Gastroesophageal sphincter (tissue), 4 donors: ENCODE data around the gene CDKN2B. TPM values are rescaled to one million over a fixed set of nuclear protein-coding genes. Genes with fewer than 3 reads are reported as not detected.

ENCODE experiments used
- ATAC-seq: fragments of 150-250 bp; one replicate; pipeline ENCODE4 v1.9.1; 2016; ENCODE audit warnings: mild to moderate bottlenecking, moderate library complexity
- H3K27ac ChIP-seq, 4 donors: fragments of 200-600 bp; sonication (generic) in 3 of 4; 1 replicate in 3 of 4; 2 replicates in 1 of 4; pipeline ENCODE4 v1.5.1; 2016 to 2019
- H3K27me3 ChIP-seq: fragments of 200-600 bp; sonication (generic); one replicate; pipeline ENCODE4 v1.5.1; 2019
- H3K36me3 ChIP-seq, 2 donors: fragments of 200-600 bp; sonication (generic); one replicate each; pipeline ENCODE4 v1.5.1; 2019; ENCODE audit warnings: control low read depth in 1 of 2
- H3K4me1 ChIP-seq, 3 donors: fragments of 200-600 bp; sonication (generic); 1 replicate in 2 of 3; 2 replicates in 1 of 3; pipeline ENCODE4 v1.5.1; 2016 to 2019; ENCODE audit warnings: control low read depth in 2 of 3
- H3K4me3 ChIP-seq, 2 donors: fragments of 200-600 bp; sonication (generic); one replicate each; pipeline ENCODE4 v1.5.1; 2019; ENCODE audit warnings: mild to moderate bottlenecking in 1 of 2, moderate library complexity in 1 of 2
- H3K9me3 ChIP-seq, 3 donors: fragments of 200-600 bp; sonication (generic); one replicate each; pipeline ENCODE4 v1.5.1; 2017 to 2019; ENCODE audit warnings: control low read depth in 2 of 3
- EP300 ChIP-seq: sonication (generic); formaldehyde crosslinking; IDR thresholded peaks from one replicate; pipeline ENCODE4 v1.6.1; 2017; ENCODE audit warnings: antibody characterized with exemption, mild to moderate bottlenecking
- POLR2A ChIP-seq, 2 donors: fragments of 450-650 bp; IDR thresholded peaks; one replicate each; pipeline ENCODE4 v1.6.1; 2017; ENCODE audit warnings: antibody characterized with exemption in 2 of 2, mild to moderate bottlenecking in 2 of 2, moderate library complexity in 1 of 2
- POLR2AphosphoS5 ChIP-seq: sonication (generic); formaldehyde crosslinking; IDR thresholded peaks from one replicate; pipeline ENCODE4 v1.6.1; 2017; ENCODE audit warnings: antibody characterized with exemption
- WGBS, 2 donors: methylation state at CpG; one replicate each; pipeline ENCODE4 v1.1.5; 2018; ENCODE audit warnings: low coverage in 1 of 2; 5-methylcytosine and 5-hydroxymethylcytosine counted together
- total RNA-seq, 4 donors: library from RNA; depleted of rRNA; stranded (reverse); fragments of >200 nt; gene quantifications; one replicate each; pipeline ENCODE4 v1.1.0, GENCODE V29; 2016
- TF ChIP-seq, protein P1 (sequence below), 4 experiments: fragments of 200-600 bp in 2 of 4; fragments of 450-650 bp in 2 of 4; sonication (generic) in 1 of 4; IDR thresholded peaks; one replicate each; pipeline ENCODE4 v1.5.1; 2017 to 2019; ENCODE audit warnings: antibody characterized with exemption in 4 of 4, mild to moderate bottlenecking in 2 of 4, moderate library complexity in 2 of 4

The CDKN2B gene
- total RNA-seq, 4 donors from 2014 or later: 6.2 to 21.6 (median 9.3) TPM

DNA sequence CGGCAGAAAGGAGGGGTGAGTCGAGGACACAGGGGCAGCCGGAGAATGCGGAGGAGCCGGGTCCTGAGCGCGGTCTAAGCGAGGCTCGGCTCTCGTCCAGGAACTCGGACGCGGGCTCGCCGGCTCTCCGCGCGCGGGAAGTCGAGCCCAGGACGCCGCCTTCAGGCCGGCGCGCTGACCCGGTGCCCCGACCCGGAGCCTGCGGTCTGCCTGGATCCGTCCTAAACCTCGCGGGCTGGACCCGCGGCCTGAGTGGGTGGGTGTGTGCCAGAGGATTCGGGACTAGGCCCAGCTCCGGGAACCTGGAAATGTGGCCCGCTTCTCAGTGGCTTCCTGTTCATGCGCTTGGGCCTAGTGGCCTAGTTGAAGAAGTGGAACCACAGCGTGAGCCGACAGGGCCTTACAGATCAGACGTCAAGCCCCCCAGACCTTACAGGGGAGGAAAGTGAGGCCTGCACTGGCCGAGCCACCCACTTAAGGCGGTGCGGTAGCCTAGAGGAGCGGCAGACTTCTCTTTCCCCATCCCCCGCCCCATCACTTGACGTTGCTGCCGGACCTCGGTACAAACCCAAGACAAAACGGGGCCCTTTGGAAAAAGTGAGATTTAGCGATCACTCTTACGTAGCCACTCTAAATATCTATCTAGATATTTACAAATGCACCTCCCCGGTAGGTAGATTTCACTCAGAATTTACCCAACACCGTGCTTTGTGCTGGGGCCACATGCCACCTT is 13.3 kb downstream of the CDKN2B start:
- peaks cover 0 to 20% (median 0%) of the 10 kb centered on the region in 3 donors for H3K4me1 ChIP-seq
- WGBS, 2 donors: 76 to 91% methylated on average over 9 to 12 of the region's 54 CpGs
- peak overlapping the region; percentile 71 to 79 for H3K4me3 ChIP-seq
- no peaks in the 10 kb centered on the region for H3K36me3 ChIP-seq
- peaks cover 28% of the 10 kb centered on the region for H3K27me3 ChIP-seq
- H3K9me3 ChIP-seq: no peaks in the 10 kb centered on the region
- peak overlapping the region in 3 of 4 donors; percentile 84 to 87 (median 86) for H3K27ac ChIP-seq
- TF ChIP-seq, protein P1, sequence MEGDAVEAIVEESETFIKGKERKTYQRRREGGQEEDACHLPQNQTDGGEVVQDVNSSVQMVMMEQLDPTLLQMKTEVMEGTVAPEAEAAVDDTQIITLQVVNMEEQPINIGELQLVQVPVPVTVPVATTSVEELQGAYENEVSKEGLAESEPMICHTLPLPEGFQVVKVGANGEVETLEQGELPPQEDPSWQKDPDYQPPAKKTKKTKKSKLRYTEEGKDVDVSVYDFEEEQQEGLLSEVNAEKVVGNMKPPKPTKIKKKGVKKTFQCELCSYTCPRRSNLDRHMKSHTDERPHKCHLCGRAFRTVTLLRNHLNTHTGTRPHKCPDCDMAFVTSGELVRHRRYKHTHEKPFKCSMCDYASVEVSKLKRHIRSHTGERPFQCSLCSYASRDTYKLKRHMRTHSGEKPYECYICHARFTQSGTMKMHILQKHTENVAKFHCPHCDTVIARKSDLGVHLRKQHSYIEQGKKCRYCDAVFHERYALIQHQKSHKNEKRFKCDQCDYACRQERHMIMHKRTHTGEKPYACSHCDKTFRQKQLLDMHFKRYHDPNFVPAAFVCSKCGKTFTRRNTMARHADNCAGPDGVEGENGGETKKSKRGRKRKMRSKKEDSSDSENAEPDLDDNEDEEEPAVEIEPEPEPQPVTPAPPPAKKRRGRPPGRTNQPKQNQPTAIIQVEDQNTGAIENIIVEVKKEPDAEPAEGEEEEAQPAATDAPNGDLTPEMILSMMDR (IDR thresholded peaks at IDR 0.05): peak in 1 of 4 experiments; percentile 48
- no peak for TF ChIP-seq EP300
- ATAC-seq: peak; percentile 46

GRCh38 chr9:21995006-21995665 is 14.0 kb downstream of the CDKN2B start:
- Histone ChIP-seq H3K4me3 (peak overlapping the region; percentile 71 to 79), H3K4me1 (peaks cover 0 to 22% (median 0%) of the 10 kb centered on the region in 3 donors), H3K9me3 (no peaks in the 10 kb centered on the region), H3K27me3 (peaks cover 35% of the 10 kb centered on the region), H3K27ac (peak overlapping the region; percentile 41 to 87 (median 85)), H3K36me3 (no peaks in the 10 kb centered on the region)
- no peak for TF ChIP-seq EP300
- no peak for TF ChIP-seq POLR2AphosphoS5
- TF ChIP-seq, protein P1 (IDR thresholded peaks at IDR 0.05): no peak
- no peak for TF ChIP-seq POLR2A (IDR thresholded peaks at IDR 0.05)
- 0% methylated on average over 1 to 43 of the region's 56 CpGs for WGBS, 2 donors
- ATAC-seq: peak; percentile 84

DNA sequence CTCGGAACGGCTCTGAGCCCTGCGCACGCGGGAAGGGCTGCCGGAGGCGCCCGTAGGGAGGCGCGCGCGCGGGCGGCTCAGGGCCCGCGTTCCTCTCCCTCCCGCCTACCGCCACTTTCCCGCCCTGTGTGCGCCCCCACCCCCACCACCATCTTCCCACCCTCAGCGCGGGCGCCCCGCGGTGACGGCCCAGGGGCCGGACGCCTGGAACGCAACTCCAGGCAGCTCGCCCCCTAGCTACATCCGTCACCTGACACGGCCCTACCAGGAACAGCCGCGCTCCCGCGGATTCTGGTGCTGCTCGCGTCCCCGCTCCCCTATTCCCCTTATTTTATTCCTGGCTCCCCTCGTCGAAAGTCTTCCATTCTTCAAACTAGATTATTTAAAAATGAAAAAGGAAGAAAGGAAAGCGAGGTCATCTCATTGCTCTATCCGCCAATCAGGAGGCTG is 14.5 kb downstream of the CDKN2B start, which contains the start of gene CDKN2B-AS1:
Gene CDKN2B-AS1 (plus strand): TSS at position 236 of the 450 bp plus-strand sequence.
- peak; percentile 47 for ATAC-seq
- Histone ChIP-seq H3K9me3 (no peaks in the 10 kb centered on the region), H3K36me3 (no peaks in the 10 kb centered on the region), H3K27me3 (peaks cover 40% of the 10 kb centered on the region), H3K27ac (peak within 1 kb of the TSS; percentile 41 to 87 (median 85)), H3K4me1 (peaks cover 0 to 26% (median 0%) of the 10 kb centered on the region in 3 donors), H3K4me3 (peak within 1 kb of the TSS; percentile 71 to 79)
- whole genome bisulfite sequencing, 2 donors: 0% methylated on average over 2 of the region's 43 CpGs; no CpG with 5 or more reads in 1 of the 2 donors
- TF ChIP-seq, protein P1 (IDR thresholded peaks at IDR 0.05): peak in 1 of 4 experiments; percentile 46
- no peak for TF ChIP-seq POLR2A (IDR thresholded peaks at IDR 0.05)
- no peak for TF ChIP-seq EP300
- no peak for TF ChIP-seq POLR2AphosphoS5

GRCh38 chr9:21993893-21994555 is 15.1 kb downstream of the CDKN2B start, which contains the start of gene CDKN2A:
TSS of gene CDKN2A (minus strand) at chr9:21994392.
- Histone ChIP-seq H3K4me3 (peak within 1 kb of the TSS; percentile 71 to 79), H3K4me1 (peaks cover 0 to 26% (median 0%) of the 10 kb centered on the region in 3 donors), H3K27ac (peak within 1 kb of the TSS; percentile 41 to 87 (median 85)), H3K36me3 (no peaks in the 10 kb centered on the region), H3K9me3 (no peaks in the 10 kb centered on the region), H3K27me3 (peaks cover 46% of the 10 kb centered on the region)
- TF ChIP-seq, protein P1 (IDR thresholded peaks at IDR 0.05): peak in 1 of 4 experiments; percentile 5
- TF ChIP-seq POLR2A (IDR thresholded peaks at IDR 0.05) (no peak), EP300 (no peak), POLR2AphosphoS5 (no peak)
- 39% methylated on average over 5 of the region's 53 CpGs; no CpG with 5 or more reads in 1 of the 2 donors for whole genome bisulfite sequencing, 2 donors
- peak; percentile 27 for ATAC-seq
